Kidney epithelial cell (primary cell): ENCODE results near the gene SHH. TPM values are rescaled to one million over a fixed set of nuclear protein-coding genes. Genes with fewer than 3 reads are reported as not detected.

Experiments
- DNase-seq: peaks from one replicate; pipeline ENCODE4 v3.0.0-alpha.2; 2010; ENCODE audit warnings: low read depth
- H3K27me3 ChIP-seq: 2 replicates; pipeline ENCODE4 v1.6.0; 2011; ENCODE audit warnings: low read length; ENCODE audit not compliant: control insufficient read depth, insufficient read depth
- H3K36me3 ChIP-seq: 2 replicates; pipeline ENCODE4 v1.5.1; 2011; ENCODE audit warnings: low read length; ENCODE audit not compliant: control insufficient read depth, insufficient read depth
- H3K4me3 ChIP-seq: 2 replicates; pipeline ENCODE4 v1.5.1; 2011; ENCODE audit warnings: low read depth, mild to moderate bottlenecking, control low read depth, low read length
- total RNA-seq: library from RNA; depleted of rRNA; stranded (reverse); fragments of >200 nt; gene quantifications from 2 replicates; pipeline ENCODE4 v1.2.3, GENCODE V29; 2015
- TF ChIP-seq, protein P1 (sequence below): IDR thresholded peaks from 2 replicates; pipeline ENCODE4 v1.5.1; 2011; ENCODE audit warnings: mild to moderate bottlenecking, moderate library complexity, low read length, control low read depth, inconsistent platforms; ENCODE audit not compliant: insufficient read depth, poor library complexity, severe bottlenecking

SHH gene
- total RNA-seq, 1 donor from 2014 or later = 2.8 TPM

DNA sequence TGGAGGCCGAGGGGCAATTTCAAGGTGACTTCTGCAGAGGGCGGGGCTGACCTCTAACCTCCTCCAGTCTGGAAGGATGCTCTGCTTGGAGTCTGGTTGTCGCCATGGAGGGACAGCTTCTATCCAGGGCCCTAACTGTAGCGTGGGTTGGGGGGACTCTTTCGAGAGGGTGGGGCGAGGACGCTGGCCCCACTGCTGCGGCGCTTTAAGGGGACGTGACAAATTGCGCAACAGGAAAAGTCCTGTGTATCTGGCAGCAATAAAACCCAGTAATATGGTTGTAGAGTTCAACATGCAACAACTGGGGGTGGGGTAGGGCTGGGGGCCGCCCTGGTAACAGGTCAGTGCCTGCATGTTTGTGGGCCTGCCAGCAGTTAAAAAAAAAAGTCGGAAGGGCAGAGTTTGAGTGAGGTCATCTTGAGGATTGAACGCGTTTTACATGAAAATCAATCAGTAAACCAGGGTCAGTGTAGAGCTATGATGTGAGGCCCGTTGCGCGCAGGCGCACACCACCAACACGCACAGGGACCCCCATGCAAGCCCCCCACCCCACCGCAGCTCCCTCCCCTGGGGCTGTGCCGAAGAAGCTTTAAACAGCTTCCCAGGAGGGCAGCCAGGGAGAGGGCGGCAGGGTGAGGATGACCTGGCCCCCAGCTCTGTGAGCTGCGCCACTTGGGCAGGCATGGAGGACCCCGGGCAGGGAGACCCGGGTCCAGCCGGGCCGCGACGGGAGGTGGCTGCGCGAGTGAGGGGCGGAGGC lies 4.3 kb downstream of the SHH start:
- H3K4me3 ChIP-seq = peak overlapping the region; percentile 59
- TF ChIP-seq, protein P1, sequence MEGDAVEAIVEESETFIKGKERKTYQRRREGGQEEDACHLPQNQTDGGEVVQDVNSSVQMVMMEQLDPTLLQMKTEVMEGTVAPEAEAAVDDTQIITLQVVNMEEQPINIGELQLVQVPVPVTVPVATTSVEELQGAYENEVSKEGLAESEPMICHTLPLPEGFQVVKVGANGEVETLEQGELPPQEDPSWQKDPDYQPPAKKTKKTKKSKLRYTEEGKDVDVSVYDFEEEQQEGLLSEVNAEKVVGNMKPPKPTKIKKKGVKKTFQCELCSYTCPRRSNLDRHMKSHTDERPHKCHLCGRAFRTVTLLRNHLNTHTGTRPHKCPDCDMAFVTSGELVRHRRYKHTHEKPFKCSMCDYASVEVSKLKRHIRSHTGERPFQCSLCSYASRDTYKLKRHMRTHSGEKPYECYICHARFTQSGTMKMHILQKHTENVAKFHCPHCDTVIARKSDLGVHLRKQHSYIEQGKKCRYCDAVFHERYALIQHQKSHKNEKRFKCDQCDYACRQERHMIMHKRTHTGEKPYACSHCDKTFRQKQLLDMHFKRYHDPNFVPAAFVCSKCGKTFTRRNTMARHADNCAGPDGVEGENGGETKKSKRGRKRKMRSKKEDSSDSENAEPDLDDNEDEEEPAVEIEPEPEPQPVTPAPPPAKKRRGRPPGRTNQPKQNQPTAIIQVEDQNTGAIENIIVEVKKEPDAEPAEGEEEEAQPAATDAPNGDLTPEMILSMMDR = no peak
- H3K27me3 ChIP-seq = peaks cover 33% of the 10 kb centered on the region
- H3K36me3 ChIP-seq = no peaks in the 10 kb centered on the region
- no peak for DNase-seq

DNA sequence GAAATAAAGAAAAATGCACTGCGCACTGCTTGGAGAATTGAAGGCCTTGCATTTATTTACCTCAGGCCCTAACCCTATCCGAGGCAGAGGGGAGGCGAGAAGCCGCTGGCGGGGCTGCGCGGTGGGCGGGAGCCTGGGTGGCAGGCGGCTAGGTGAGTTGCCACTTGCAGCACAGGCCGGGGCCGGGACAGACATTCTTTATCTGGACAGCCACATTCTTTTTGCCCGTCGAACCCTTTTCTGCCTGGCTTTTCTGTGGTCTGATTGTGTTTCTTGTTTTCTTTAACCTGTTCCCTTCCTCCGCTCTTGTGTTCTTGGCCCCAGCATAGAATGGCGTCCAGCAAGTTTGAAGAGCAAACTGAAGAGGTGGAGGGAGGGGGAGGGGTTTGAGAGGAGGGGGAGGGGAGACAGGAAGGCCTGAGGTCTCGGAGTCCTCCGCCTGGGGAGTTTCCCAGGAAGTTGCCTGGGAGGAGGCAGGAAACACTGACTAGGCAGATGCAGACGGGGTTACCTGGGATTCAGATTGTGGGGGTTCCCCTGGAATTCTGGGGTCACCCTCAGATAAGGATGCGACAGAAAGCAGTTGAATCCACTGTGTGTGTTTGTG lies 5.1 kb downstream of the SHH start:
- no peak for DNase-seq
- TF ChIP-seq, protein P1 = no peak
- Histone ChIP-seq H3K27me3 (peaks cover 38% of the 10 kb centered on the region), H3K36me3 (no peaks in the 10 kb centered on the region), H3K4me3 (no peak overlapping the region)

DNA sequence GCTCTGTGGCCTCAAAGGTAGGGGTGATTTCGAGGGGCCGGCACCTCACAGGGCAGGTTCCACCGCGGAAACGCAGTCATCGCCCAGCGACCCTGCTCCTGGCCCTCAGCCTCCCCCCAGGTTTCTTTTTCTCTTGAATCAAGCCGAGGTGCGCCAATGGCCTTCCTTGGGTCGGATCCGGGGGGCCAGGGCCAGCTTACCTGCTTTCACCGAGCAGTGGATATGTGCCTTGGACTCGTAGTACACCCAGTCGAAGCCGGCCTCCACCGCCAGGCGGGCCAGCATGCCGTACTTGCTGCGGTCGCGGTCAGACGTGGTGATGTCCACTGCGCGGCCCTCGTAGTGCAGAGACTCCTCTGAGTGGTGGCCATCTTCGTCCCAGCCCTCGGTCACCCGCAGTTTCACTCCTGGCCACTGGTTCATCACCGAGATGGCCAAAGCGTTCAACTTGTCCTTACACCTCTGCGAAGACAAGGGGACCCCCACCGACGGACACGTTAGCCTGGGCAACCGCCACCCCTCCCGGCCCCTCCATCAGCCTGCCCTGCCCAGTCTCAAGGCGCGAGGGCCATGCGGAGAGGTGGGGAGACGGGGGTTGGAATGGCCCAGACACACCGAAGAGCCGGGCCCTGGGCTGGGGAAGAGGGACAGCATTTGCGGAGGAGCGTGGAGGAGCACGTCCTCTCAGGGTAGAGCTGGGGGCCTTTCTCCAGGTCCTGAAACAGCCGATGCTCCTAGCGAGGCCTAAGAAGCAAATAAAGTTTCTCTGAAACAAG lies 6.0 kb downstream of the SHH start:
- no peak for DNase-seq
- no peak overlapping the region for H3K4me3 ChIP-seq
- H3K36me3 ChIP-seq = no peaks in the 10 kb centered on the region
- H3K27me3 ChIP-seq = peaks cover 36% of the 10 kb centered on the region
- TF ChIP-seq, protein P1 = no peak

DNA sequence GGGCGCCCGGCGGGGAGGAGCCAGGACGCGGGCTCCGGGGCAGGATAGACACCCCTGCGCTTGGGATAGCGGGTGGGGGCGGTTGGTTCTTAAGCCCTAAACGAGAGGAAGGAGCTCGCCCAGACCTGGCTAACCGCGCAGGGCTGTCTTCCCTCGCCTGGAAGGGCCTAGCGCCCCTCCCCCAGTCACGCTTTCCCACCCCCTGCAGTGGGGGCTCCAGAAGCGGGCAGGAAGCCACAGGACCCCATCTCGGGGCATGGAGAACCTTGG lies 6.5 kb downstream of the SHH start:
- no peak for DNase-seq
- Histone ChIP-seq H3K4me3 (no peak overlapping the region), H3K27me3 (peaks cover 38% of the 10 kb centered on the region), H3K36me3 (no peaks in the 10 kb centered on the region)
- TF ChIP-seq, protein P1 = no peak

DNA sequence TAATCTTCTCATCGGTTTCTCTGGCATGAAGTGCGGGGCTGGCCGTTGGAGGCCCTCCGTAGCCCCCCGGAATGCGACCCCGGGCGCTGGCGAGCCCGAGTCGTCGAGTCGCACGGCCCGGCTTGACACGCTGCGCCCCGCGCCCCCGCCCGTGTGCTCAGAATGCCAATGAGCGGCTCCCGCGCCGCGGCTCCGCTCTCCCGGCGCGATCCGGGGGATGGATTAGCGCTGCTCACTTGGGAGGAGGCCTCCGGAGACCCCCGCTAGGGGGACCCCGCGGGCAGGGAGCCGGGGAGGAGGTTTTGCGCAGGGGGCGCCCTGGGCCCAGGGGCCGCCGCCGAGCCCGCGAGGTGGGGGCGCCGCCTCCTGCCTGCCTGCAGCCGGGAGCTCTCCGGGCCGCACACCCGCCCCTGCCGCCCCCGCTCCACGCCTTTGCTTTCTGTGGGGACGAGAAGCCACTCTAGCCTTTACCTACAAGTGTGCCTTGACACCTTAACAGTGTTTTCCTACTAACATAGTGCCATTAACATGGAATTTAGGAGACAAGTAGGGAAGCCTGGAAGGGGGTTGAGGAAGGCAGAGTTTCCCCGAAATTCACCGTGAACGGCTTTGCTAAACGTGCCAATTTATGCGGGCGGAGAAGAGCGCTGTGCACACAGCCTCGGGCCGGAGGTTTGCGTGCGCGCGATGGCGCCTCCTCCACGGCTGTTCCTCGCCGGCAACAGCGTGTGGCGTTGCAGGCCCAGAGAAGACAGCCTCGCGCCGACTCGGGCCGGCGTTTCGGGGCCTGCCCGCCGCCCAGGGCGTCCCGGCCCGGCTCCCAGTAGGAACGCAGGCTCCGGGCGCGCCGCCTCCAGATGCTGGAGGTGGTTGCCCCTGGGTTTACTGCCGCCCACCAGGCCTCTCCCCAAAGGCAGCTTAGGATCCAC lies 7.1 kb downstream of the SHH start:
- no peak for DNase-seq
- peaks cover 38% of the 10 kb centered on the region for H3K27me3 ChIP-seq
- no peaks in the 10 kb centered on the region for H3K36me3 ChIP-seq
- peak overlapping the region; percentile 15 for H3K4me3 ChIP-seq
- TF ChIP-seq, protein P1 = peak; percentile 66
